BE2C (cell line): ENCODE results near the gene HDAC4.

Experiments used
- DNase-seq: peaks from one replicate; pipeline ENCODE4 v3.0.0-alpha.2; 2020
- H3K27me3 ChIP-seq: fragments of 250-450 bp; sonication (Bioruptor Pico); 2 replicates; pipeline ENCODE4 v1.5.1; 2020; ENCODE audit warnings: mild to moderate bottlenecking
- H3K36me3 ChIP-seq: fragments of 250-450 bp; sonication (Bioruptor Pico); 2 replicates; pipeline ENCODE4 v1.5.1; 2020; ENCODE audit warnings: mild to moderate bottlenecking
- H3K4me1 ChIP-seq: fragments of 250-450 bp; sonication (Bioruptor Pico); 2 replicates; pipeline ENCODE4 v1.5.1; 2020
- H3K4me3 ChIP-seq: 2 replicates; pipeline ENCODE4 v1.5.1; 2011; ENCODE audit warnings: low read depth, low read length
- H3K9me3 ChIP-seq: fragments of 250-450 bp; sonication (Bioruptor Pico); 2 replicates; pipeline ENCODE4 v1.5.1; 2020
- TF ChIP-seq, protein P1 (sequence below): IDR thresholded peaks from 2 replicates; pipeline ENCODE4 v1.5.1; 2012; ENCODE audit warnings: mild to moderate bottlenecking, low read depth, low read length

Gene HDAC4

DNA sequence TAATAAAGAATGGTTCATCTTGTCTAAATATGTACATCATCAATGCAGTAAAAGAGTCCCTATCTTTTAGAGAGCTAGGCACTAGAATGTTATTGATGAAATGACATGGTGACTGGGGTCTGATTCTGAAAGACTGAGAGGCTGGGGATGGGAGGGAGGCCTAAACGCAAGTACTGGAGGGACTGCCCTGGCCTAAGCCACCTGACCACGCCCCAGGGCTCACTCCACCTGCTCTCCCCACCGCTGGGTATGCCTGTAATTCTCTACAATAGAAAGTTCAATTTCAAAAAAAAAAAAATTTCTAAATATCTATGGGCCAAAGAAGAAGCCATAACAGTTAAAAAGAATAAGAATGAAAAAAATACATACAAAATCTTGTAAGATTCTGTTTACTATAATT lies 194.0 kb downstream of the HDAC4 start:
- TF ChIP-seq, protein P1, sequence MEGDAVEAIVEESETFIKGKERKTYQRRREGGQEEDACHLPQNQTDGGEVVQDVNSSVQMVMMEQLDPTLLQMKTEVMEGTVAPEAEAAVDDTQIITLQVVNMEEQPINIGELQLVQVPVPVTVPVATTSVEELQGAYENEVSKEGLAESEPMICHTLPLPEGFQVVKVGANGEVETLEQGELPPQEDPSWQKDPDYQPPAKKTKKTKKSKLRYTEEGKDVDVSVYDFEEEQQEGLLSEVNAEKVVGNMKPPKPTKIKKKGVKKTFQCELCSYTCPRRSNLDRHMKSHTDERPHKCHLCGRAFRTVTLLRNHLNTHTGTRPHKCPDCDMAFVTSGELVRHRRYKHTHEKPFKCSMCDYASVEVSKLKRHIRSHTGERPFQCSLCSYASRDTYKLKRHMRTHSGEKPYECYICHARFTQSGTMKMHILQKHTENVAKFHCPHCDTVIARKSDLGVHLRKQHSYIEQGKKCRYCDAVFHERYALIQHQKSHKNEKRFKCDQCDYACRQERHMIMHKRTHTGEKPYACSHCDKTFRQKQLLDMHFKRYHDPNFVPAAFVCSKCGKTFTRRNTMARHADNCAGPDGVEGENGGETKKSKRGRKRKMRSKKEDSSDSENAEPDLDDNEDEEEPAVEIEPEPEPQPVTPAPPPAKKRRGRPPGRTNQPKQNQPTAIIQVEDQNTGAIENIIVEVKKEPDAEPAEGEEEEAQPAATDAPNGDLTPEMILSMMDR = no peak
- no peaks in the 10 kb centered on the region for H3K9me3 ChIP-seq
- H3K36me3 ChIP-seq = no peaks in the 10 kb centered on the region; the same call in 1 of the 2 replicates
- no peak for DNase-seq
- H3K4me3 ChIP-seq = no peak overlapping the region
- no peaks in the 10 kb centered on the region for H3K27me3 ChIP-seq
- no peaks in the 10 kb centered on the region; the same call in 1 of the 2 replicates for H3K4me1 ChIP-seq

DNA sequence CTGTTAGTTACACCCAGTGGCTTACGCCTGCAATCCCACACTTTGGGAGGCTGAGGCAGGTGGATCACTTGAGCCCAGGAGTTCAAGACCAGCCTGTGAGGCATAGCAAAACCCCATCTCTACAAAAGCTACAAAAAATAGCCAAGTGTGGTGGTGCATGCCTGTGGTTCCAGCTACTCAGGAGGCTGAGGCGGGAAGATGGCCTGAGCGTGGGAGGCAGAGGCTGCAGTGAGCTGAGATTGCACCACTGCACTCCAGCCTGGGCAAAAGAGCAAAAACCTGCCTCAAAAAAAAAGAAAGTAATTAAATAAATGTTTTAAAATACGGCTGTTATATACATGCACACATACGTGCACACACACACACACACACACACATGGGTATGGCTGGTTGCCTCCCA lies 194.8 kb downstream of the HDAC4 start:
- Histone ChIP-seq H3K4me1 (no peaks in the 10 kb centered on the region; the same call in 1 of the 2 replicates), H3K36me3 (no peaks in the 10 kb centered on the region; the same call in 1 of the 2 replicates), H3K9me3 (no peaks in the 10 kb centered on the region), H3K4me3 (no peak overlapping the region), H3K27me3 (no peaks in the 10 kb centered on the region)
- TF ChIP-seq, protein P1 = no peak
- DNase-seq = no peak

DNA sequence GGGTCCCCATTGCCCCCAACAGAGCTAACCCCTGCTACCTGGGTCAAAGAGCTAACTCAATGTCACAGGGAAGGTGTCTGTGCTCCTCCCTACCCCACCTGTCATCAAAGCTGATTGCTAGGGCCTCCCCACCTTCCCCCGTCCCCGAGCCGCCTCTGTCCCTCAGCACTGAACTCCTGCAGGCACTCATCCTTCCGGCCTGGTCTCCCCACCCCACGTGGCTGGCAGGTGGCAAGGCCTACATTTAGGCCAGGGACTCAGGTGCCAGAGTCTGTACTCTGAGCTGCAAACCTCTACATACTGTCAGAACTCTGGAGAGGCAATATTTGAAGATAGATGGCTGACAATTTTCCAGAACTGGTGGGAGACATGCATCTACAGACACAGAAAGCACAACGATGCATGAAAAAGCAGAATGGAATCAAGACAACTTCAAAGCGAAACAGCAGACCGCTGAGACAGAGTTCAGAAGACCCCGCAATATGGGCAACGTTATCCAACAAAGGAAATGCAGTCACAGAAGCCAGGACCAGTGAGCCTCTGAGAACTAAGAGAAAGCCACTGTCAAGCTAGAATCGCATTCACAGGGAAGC lies 195.8 kb downstream of the HDAC4 start:
- H3K4me3 ChIP-seq = no peak overlapping the region
- TF ChIP-seq, protein P1 = no peak
- no peak for DNase-seq
- H3K36me3 ChIP-seq = no peaks in the 10 kb centered on the region; the same call in 1 of the 2 replicates
- H3K4me1 ChIP-seq = no peaks in the 10 kb centered on the region; the same call in 1 of the 2 replicates
- H3K9me3 ChIP-seq = no peaks in the 10 kb centered on the region
- H3K27me3 ChIP-seq = no peaks in the 10 kb centered on the region

DNA sequence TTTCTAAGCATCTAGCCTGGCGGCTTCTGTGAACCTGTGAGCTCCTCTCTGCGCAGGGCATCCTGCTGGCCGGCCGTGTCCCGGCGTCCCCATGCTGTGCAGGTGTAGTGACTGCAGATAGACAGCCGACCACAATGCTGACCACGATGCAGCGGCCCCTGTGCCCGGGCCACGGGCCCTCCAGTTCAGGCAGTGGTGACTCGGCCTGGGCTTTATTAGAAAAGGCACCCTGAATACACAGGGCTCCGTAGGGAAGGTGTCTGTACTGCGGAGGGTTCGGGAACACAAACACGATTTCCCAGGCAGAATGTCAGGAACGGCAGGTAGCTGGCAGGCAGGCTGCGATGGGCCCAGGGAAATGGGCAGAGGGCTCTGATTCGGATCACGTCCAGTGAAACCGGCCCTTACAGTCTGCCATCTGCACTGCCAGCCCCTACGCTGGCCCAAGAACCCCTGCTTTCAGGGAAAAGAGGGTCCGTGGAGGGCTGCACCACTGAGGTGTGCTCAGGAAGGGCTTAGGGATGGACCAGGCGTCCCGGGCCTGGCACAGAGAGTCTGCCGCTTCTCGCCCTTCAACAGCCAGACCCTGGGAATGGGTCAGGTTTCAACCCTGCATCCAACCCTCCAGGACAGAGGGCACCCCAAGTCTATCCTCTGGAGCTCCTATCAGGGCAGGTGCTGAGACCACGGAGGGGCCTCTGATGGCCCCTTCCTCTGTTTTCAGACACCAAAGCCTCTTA lies 196.5 kb downstream of the HDAC4 start:
- Histone ChIP-seq H3K4me3 (no peak overlapping the region), H3K27me3 (no peaks in the 10 kb centered on the region), H3K36me3 (no peaks in the 10 kb centered on the region; the same call in 1 of the 2 replicates), H3K9me3 (no peaks in the 10 kb centered on the region), H3K4me1 (no peaks in the 10 kb centered on the region; the same call in 1 of the 2 replicates)
- DNase-seq = no peak
- TF ChIP-seq, protein P1 = no peak

DNA sequence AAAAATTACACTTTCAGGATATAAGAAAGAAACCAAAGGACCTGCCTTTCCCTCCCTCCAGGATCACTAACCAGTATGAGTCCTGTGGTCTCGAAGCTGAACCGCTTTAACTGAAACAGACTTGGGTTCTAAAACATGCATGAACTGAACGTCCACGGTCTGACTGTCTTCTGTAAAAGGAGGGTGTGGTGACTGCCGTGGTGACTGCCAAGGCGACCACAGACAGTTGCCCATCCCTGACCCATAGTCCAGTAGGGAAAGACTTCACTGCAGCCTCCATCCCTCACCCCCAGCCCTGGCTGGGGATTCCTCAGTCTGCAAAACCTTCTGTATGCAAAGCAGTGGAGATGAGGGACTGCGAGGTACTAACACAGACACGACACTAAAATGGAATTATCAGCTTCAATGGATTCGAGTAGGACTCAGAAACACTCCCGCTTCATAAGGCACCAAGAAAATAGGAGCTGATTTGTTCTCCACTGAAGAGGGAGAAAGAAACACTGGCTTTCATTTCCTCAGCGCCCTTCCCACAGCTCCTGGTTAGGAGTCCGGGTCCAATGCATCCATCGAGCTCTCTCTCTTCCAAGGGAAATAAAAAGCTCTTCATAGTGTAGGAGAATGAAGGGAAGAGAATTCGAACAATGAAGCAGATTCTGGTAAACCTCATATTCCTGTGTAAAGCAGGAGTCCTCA lies 197.2 kb downstream of the HDAC4 start:
- no peak for DNase-seq
- Histone ChIP-seq H3K36me3 (no peaks in the 10 kb centered on the region; the same call in 1 of the 2 replicates), H3K9me3 (no peaks in the 10 kb centered on the region), H3K27me3 (no peaks in the 10 kb centered on the region), H3K4me1 (no peaks in the 10 kb centered on the region; the same call in 1 of the 2 replicates), H3K4me3 (no peak overlapping the region)
- TF ChIP-seq, protein P1 = no peak
